ENCODE results near the gene RMND1.

Gene RMND1

DNA sequence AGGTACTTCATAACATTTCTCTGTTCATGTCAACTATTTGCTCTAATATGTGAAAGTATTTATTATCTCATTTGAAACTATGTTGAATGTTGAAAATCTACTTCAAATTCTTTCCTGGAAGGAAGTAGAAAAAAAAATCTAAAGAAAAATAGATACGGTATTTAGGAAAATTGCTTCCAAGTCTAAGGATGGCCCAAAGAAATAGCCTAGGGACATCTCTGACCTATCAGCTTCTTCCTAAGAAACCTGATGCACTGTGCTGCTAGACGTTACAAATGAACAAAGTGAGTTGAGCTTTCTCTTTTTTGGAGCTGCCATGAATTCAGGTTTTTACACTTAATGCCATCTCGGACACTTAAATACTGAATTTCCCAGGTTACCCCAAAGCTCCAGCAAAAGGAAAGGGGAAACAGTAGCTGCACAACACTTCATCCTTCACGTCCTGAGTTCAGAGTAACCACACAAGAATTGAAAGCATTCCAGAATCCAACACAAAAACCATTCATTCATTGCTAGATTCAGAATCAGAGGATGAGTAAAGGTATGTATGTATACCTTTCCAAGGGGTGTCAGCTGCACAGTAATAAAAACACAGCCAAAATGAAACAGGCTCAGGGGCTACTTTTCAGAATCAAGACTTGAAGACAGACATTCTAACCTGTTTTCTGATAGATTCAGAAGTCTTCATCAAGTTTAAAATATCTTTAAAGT, 7.9 kb downstream of the RMND1 start:
- no peaks in the 10 kb centered on the region for H3K4me1 ChIP-seq
- in situ Hi-C loops (cut with MboI; ENCODE audit: low sequenced_read_pairs): loop anchor here (25.0 kb wide), 1 partner anchor 818 kb away; no protein-coding TSS in a partner anchor
- no peak overlapping the region for H3K4me3 ChIP-seq
- H3K9me3 ChIP-seq: no peaks in the 10 kb centered on the region
- no peak for DNase-seq (ENCODE audit: low spot score in 2 of 2)
- peaks cover 3% of the 10 kb centered on the region for H3K36me3 ChIP-seq (replicated peaks)
- no peaks in the 10 kb centered on the region for H3K27me3 ChIP-seq (ENCODE audit: low read depth)

DNA sequence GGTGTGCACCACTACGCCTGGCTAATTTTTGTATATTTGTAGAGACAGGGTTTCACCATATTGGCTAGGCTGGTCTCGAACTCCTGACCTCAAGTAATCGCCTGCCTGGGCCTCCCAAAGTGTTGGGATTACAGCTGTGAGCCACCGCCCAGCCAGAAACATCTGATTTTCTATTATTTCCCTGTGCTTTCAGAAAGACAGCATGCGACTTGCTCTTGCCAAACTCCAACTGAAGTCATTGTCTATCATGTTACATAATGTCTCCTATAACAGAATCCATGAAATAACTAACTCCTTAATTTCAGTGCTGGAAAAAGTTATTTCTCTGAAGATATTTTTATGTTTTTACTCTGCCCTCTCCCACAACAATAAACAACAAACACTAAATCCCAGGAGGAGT, 8.5 kb downstream of the RMND1 start:
- H3K4me3 ChIP-seq: no peak overlapping the region
- no peaks in the 10 kb centered on the region for H3K9me3 ChIP-seq
- no peaks in the 10 kb centered on the region for H3K27me3 ChIP-seq (ENCODE audit: low read depth)
- H3K4me1 ChIP-seq: no peaks in the 10 kb centered on the region
- in situ Hi-C loops (cut with MboI; ENCODE audit: low sequenced_read_pairs): loop anchor here (25.0 kb wide), 1 partner anchor 819 kb away; no protein-coding TSS in a partner anchor
- DNase-seq (ENCODE audit: low spot score in 2 of 2): no peak
- peaks cover 3% of the 10 kb centered on the region for H3K36me3 ChIP-seq (replicated peaks)

- Histone ChIP-seq H3K27me3 (ENCODE audit: low read depth) (no peaks in the 10 kb centered on the region), H3K4me1 (no peaks in the 10 kb centered on the region), H3K4me3 (no peak overlapping the region), H3K36me3 (replicated peaks) (peaks cover 4% of the 10 kb centered on the region), H3K9me3 (no peaks in the 10 kb centered on the region)
- DNase-seq (ENCODE audit: low spot score in 2 of 2): no peak
- in situ Hi-C loops (cut with MboI; ENCODE audit: low sequenced_read_pairs): loop anchor here (25.0 kb wide), 1 partner anchor 820 kb away; no protein-coding TSS in a partner anchor
Measured at GRCh38 chr6:151442371-151442770, 9.6 kb downstream of the RMND1 start.

DNA sequence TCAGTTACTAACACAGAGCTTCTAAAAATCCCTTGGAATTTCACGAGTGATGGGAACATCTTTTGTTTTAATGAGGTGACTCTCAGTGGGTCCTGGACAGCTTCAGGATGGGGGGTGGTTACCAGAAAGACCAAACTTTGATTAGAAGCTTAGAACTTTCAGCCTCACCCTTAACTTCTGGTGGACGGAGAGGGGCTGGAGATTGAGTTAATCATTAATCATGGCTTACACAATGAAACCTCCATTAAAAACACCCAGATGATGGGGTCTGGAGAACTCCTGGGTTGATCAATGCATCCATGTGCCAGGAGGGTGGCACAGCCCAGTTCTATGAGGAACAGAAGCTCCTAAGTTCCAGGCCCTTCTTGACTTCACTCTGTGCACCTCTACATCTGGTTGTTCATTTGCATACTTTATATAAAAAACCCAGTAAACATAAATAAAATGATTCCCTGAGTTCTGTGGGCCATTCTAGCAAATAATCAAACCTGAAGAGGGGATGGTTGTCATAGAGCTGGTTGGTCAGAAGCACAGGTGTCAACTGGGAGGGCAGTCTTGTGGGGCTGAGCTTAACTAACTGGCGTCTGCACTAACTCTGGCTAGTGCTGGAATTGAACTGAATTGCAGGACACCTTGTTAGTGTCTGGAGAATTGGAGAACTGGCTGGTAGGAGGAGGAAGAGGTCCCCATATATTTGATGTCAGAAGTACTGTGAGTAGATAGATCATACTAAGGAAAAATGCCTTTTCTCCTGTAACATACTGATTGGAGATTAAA, 10.3 kb downstream of the RMND1 start:
- in situ Hi-C loops (cut with MboI; ENCODE audit: low sequenced_read_pairs): loop anchor here (25.0 kb wide), 1 partner anchor 821 kb away; no protein-coding TSS in a partner anchor
- peaks cover 12% of the 10 kb centered on the region for H3K36me3 ChIP-seq (replicated peaks)
- no peaks in the 10 kb centered on the region for H3K27me3 ChIP-seq (ENCODE audit: low read depth)
- no peak for DNase-seq (ENCODE audit: low spot score in 2 of 2)
- no peak overlapping the region for H3K4me3 ChIP-seq
- H3K9me3 ChIP-seq: no peaks in the 10 kb centered on the region
- H3K4me1 ChIP-seq: no peaks in the 10 kb centered on the region

DNA sequence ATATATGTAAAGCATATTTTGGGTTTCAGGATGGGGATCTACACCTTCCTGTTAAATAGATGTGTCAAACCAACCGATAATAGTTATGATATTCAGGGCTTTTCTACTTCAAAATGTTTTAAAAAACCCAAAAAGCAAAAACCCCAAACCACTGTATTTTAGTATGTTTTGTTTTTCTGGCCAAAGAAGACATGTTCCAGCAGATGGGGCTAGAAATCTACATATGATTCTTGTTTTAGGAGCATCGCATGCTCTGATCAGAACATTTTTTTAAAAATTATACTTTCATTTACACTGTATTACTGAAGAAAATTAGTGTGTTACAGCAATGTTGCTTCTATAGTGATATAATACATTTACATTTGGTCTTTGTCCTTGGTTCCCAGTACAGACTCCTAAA, 11.0 kb downstream of the RMND1 start:
- Histone ChIP-seq H3K4me1 (no peaks in the 10 kb centered on the region), H3K36me3 (replicated peaks) (peaks cover 12% of the 10 kb centered on the region), H3K9me3 (no peaks in the 10 kb centered on the region), H3K27me3 (ENCODE audit: low read depth) (no peaks in the 10 kb centered on the region), H3K4me3 (no peak overlapping the region)
- in situ Hi-C loops (cut with MboI; ENCODE audit: low sequenced_read_pairs): loop anchor here (25.0 kb wide), 1 partner anchor 821 kb away; no protein-coding TSS in a partner anchor
- no peak for DNase-seq (ENCODE audit: low spot score in 2 of 2)

- H3K4me1 ChIP-seq: no peaks in the 10 kb centered on the region
- H3K36me3 ChIP-seq (replicated peaks): peaks cover 11% of the 10 kb centered on the region
- no peaks in the 10 kb centered on the region for H3K9me3 ChIP-seq
- in situ Hi-C loops (cut with MboI; ENCODE audit: low sequenced_read_pairs): loop anchor here (25.0 kb wide), 1 partner anchor 822 kb away; no protein-coding TSS in a partner anchor
- H3K4me3 ChIP-seq: no peak overlapping the region
- DNase-seq (ENCODE audit: low spot score in 2 of 2): no peak
- H3K27me3 ChIP-seq (ENCODE audit: low read depth): no peaks in the 10 kb centered on the region
Measured at GRCh38 chr6:151440498-151440897, 11.4 kb downstream of the RMND1 start.

DNA sequence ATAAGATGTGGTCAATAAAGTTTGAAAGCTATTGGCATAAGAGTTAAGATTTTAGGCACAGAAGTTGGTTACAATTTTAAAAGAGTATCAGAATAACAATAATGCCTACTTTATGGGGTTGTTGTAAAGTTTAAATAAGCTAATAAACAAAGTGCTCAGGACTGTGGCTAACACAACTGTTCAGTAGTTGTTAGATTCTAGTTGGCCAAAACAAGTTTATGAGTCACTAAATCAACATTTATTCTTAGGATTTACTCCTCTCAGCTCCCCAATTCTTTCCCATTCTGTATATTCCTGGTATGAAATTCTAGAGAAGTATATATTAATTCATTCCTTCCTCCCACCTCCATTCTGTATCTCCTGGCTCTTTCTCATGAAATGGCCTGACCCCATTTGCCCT, 14.5 kb downstream of the RMND1 start:
- Histone ChIP-seq H3K27me3 (ENCODE audit: low read depth) (no peaks in the 10 kb centered on the region), H3K4me3 (no peak overlapping the region), H3K4me1 (peaks cover 4% of the 10 kb centered on the region; the same call in 1 of the 2 replicates), H3K36me3 (replicated peaks) (peaks cover 19% of the 10 kb centered on the region), H3K9me3 (no peaks in the 10 kb centered on the region)
- no peak for DNase-seq (ENCODE audit: low spot score in 2 of 2)
- in situ Hi-C loops (cut with MboI; ENCODE audit: low sequenced_read_pairs): loop anchor here (25.0 kb wide), 1 partner anchor 825 kb away; no protein-coding TSS in a partner anchor

GRCh38 chr6:151436802-151437201, 15.1 kb downstream of the RMND1 start:
- Histone ChIP-seq H3K27me3 (ENCODE audit: low read depth) (no peaks in the 10 kb centered on the region), H3K4me3 (no peak overlapping the region), H3K36me3 (replicated peaks) (peaks cover 24% of the 10 kb centered on the region), H3K9me3 (no peaks in the 10 kb centered on the region), H3K4me1 (peaks cover 6% of the 10 kb centered on the region; the same call in 1 of the 2 replicates)
- no peak for DNase-seq (ENCODE audit: low spot score in 2 of 2)
- in situ Hi-C loops (cut with MboI; ENCODE audit: low sequenced_read_pairs): loop anchor here (25.0 kb wide), 1 partner anchor 825 kb away; no protein-coding TSS in a partner anchor

DNA sequence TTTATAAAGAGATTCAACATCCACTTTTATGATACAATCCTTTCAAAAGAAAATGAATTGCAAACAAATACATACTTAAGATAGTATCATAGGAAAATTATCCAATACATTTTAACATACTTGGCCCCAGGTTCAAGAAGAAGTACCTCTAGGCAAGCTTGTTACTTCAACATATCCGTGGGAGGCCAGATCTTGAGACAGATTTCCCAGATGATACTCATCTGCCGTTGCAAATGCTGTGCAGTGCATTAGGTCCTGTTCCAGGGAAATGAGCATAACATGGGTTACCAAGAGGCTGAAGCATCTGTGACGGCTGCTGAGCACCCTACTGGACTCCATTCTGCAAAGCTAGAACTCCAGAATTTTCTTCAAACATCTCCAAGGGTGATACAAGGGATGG, 15.6 kb downstream of the RMND1 start:
- peaks cover 27% of the 10 kb centered on the region for H3K36me3 ChIP-seq (replicated peaks)
- in situ Hi-C loops (cut with MboI; ENCODE audit: low sequenced_read_pairs): loop anchor here (25.0 kb wide), 1 partner anchor 826 kb away; no protein-coding TSS in a partner anchor
- H3K4me3 ChIP-seq: no peak overlapping the region
- H3K4me1 ChIP-seq: peaks cover 6% of the 10 kb centered on the region; the same call in 1 of the 2 replicates
- no peak for DNase-seq (ENCODE audit: low spot score in 2 of 2)
- no peaks in the 10 kb centered on the region for H3K9me3 ChIP-seq
- H3K27me3 ChIP-seq (ENCODE audit: low read depth): no peaks in the 10 kb centered on the region

GRCh38 chr6:151434369-151434768, 17.6 kb downstream of the RMND1 start:
- Histone ChIP-seq H3K27me3 (ENCODE audit: low read depth) (no peaks in the 10 kb centered on the region), H3K4me1 (peaks cover 6% of the 10 kb centered on the region; the same call in 1 of the 2 replicates), H3K36me3 (replicated peaks) (peaks cover 41% of the 10 kb centered on the region), H3K4me3 (no peak overlapping the region), H3K9me3 (no peaks in the 10 kb centered on the region)
- in situ Hi-C loops (cut with MboI; ENCODE audit: low sequenced_read_pairs): loop anchor here (25.0 kb wide), 1 partner anchor 828 kb away; no protein-coding TSS in a partner anchor
- no peak for DNase-seq (ENCODE audit: low spot score in 2 of 2)

- peaks cover 6% of the 10 kb centered on the region; the same call in 1 of the 2 replicates for H3K4me1 ChIP-seq
- H3K27me3 ChIP-seq (ENCODE audit: low read depth): no peaks in the 10 kb centered on the region
- peaks cover 51% of the 10 kb centered on the region for H3K36me3 ChIP-seq (replicated peaks)
- no peaks in the 10 kb centered on the region for H3K9me3 ChIP-seq
- in situ Hi-C loops (cut with MboI; ENCODE audit: low sequenced_read_pairs): loop anchor here (25.0 kb wide), 1 partner anchor 830 kb away; no protein-coding TSS in a partner anchor
- DNase-seq (ENCODE audit: low spot score in 2 of 2): no peak
- H3K4me3 ChIP-seq: no peak overlapping the region
Measured at GRCh38 chr6:151432651-151433050, 19.3 kb downstream of the RMND1 start.

GRCh38 chr6:151431337-151431736, 20.6 kb downstream of the RMND1 start:
- Histone ChIP-seq H3K9me3 (no peaks in the 10 kb centered on the region), H3K4me1 (peaks cover 6% of the 10 kb centered on the region; the same call in 1 of the 2 replicates), H3K27me3 (ENCODE audit: low read depth) (no peaks in the 10 kb centered on the region), H3K4me3 (no peak overlapping the region), H3K36me3 (replicated peaks) (peaks cover 54% of the 10 kb centered on the region)
- in situ Hi-C loops (cut with MboI; ENCODE audit: low sequenced_read_pairs): loop anchor here (25.0 kb wide), 1 partner anchor 831 kb away; no protein-coding TSS in a partner anchor
- no peak for DNase-seq (ENCODE audit: low spot score in 2 of 2)

DNA sequence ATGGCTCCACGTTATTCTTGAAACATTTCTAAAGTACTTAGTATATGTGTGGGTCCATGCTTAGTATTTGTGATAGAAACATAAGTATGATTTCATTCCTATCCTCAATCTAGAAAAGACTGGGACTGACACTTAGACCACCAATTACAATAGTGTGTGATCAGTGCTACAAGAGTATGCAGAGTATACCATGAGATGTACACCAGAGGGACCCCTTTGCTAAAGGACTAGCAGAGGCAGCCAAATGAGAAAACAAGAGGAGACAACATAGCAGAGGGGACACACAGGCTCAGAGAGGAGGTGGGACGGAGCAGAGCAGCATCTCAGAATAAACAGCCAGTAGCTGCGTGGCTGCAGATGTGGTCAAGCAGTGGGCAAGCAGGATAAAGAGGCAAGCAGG, 21.0 kb downstream of the RMND1 start:
- in situ Hi-C loops (cut with MboI; ENCODE audit: low sequenced_read_pairs): loop anchor here (25.0 kb wide), 1 partner anchor 831 kb away; no protein-coding TSS in a partner anchor
- no peaks in the 10 kb centered on the region for H3K9me3 ChIP-seq
- no peak for DNase-seq (ENCODE audit: low spot score in 2 of 2)
- no peaks in the 10 kb centered on the region for H3K27me3 ChIP-seq (ENCODE audit: low read depth)
- peaks cover 54% of the 10 kb centered on the region for H3K36me3 ChIP-seq (replicated peaks)
- H3K4me3 ChIP-seq: no peak overlapping the region
- peaks cover 6% of the 10 kb centered on the region; the same call in 1 of the 2 replicates for H3K4me1 ChIP-seq

Data from HAP-1 (cell line).